ENCODE results near the gene PLEKHA7. TPM values are rescaled to one million over a fixed set of nuclear protein-coding genes. Genes with fewer than 3 reads are reported as not detected.

The PLEKHA7 gene
- total RNA-seq, 1 donor from 2014 or later: 9.5 TPM

DNA sequence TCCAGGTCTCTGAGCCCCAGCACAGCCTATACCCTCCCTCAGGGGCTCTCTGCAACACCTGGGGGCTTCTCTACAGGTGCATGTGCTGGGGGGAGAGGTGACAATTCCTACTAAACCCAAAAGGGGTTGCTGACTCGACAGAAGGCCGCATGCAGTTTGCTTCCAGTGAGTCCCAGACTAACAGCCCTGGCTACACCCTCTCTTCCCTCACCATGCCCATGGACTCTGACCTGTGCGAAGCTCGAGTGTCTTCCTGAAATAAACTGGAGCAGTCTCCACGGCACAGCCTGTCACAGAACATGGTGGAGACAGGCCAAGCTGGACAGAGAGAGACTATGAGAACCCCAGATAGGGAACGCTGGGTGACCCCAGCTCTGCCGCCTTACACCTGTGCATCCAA is 16.6 kb downstream of the PLEKHA7 start:
- intact Hi-C loops (cut with DNase I): no loop called here
- TF ChIP-seq, protein P1, sequence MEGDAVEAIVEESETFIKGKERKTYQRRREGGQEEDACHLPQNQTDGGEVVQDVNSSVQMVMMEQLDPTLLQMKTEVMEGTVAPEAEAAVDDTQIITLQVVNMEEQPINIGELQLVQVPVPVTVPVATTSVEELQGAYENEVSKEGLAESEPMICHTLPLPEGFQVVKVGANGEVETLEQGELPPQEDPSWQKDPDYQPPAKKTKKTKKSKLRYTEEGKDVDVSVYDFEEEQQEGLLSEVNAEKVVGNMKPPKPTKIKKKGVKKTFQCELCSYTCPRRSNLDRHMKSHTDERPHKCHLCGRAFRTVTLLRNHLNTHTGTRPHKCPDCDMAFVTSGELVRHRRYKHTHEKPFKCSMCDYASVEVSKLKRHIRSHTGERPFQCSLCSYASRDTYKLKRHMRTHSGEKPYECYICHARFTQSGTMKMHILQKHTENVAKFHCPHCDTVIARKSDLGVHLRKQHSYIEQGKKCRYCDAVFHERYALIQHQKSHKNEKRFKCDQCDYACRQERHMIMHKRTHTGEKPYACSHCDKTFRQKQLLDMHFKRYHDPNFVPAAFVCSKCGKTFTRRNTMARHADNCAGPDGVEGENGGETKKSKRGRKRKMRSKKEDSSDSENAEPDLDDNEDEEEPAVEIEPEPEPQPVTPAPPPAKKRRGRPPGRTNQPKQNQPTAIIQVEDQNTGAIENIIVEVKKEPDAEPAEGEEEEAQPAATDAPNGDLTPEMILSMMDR (IDR thresholded peaks at IDR 0.05): no peak
- H3K27me3 ChIP-seq: no peaks in the 10 kb centered on the region
- H3K9me3 ChIP-seq: no peaks in the 10 kb centered on the region
- no peaks in the 10 kb centered on the region for H3K4me1 ChIP-seq
- no peaks in the 10 kb centered on the region for H3K36me3 ChIP-seq
- no peak overlapping the region for H3K4me3 ChIP-seq
- DNase-seq (ENCODE audit: low spot score in 2 of 2): no peak
- no peak overlapping the region for H3K27ac ChIP-seq

DNA sequence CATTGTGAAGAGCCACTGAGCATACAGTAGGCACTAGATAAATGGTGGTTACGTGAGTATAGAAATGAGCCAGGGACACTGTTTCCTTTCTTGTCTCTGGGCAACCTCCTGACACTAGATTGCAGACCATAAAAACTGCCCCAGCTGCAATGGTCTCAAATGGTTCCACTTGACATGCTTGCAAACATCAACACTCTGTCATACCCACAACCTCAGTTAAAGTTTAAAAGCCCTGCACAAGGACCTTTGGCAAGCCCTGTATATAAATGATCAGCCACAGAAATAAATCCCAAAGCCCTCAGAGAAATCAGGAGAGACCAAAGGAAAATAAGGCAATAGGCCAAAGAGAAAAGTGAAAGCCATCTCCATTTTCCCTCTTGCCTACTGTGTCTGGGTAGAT is 20.7 kb downstream of the PLEKHA7 start:
- Histone ChIP-seq H3K9me3 (no peaks in the 10 kb centered on the region), H3K27me3 (no peaks in the 10 kb centered on the region), H3K4me3 (no peak overlapping the region), H3K27ac (no peak overlapping the region), H3K36me3 (no peaks in the 10 kb centered on the region), H3K4me1 (no peaks in the 10 kb centered on the region)
- intact Hi-C loops (cut with DNase I): no loop called here
- TF ChIP-seq, protein P1 (IDR thresholded peaks at IDR 0.05): no peak
- DNase-seq (ENCODE audit: low spot score in 2 of 2): no peak

DNA sequence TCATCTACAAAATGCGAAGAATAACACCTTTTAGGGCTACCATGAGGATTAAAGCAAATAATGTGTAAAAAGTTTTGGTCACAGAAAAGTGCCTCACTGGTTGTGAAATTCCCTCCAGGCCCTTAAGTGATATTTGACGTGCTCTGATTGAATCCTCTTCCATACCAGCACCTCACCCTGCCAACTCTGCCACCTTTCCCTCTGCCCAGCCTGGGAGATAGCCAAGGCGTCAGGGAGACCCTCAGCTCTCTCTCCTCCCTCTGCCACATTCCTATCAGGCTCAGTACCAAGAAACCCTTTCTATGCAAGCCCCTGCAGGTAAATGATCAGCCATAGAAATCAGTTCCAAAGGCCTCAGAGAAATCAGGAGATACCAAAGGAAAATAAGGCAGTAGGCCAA is 21.4 kb downstream of the PLEKHA7 start:
- no peaks in the 10 kb centered on the region for H3K27me3 ChIP-seq
- H3K4me3 ChIP-seq: no peak overlapping the region
- H3K27ac ChIP-seq: no peak overlapping the region
- no peaks in the 10 kb centered on the region for H3K36me3 ChIP-seq
- TF ChIP-seq, protein P1 (IDR thresholded peaks at IDR 0.05): no peak
- no peak for DNase-seq (ENCODE audit: low spot score in 2 of 2)
- no peaks in the 10 kb centered on the region for H3K9me3 ChIP-seq
- intact Hi-C loops (cut with DNase I): no loop called here
- no peaks in the 10 kb centered on the region for H3K4me1 ChIP-seq

DNA sequence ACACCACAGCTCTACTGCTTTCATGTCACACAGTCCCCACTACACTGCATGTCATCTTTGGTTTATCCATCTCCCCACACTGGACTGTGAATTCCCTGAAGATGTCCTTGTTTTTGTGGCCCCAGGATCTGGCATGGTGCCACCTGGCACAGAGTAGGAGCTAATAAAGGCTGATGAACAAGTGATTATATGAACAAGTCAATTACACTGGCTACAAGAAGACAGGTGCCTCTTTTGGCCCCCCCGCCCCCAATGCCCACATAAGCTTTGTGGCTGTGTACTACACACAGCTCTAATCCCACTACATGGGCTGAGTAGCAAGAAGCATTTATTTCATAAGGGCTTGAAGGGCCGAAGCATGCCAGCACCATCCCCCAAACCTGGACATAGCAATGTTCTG is 24.7 kb downstream of the PLEKHA7 start:
- no peaks in the 10 kb centered on the region for H3K9me3 ChIP-seq
- intact Hi-C loops (cut with DNase I): no loop called here
- TF ChIP-seq, protein P1 (IDR thresholded peaks at IDR 0.05): no peak
- no peaks in the 10 kb centered on the region for H3K4me1 ChIP-seq
- H3K27ac ChIP-seq: no peak overlapping the region
- H3K27me3 ChIP-seq: no peaks in the 10 kb centered on the region
- DNase-seq (ENCODE audit: low spot score in 2 of 2): no peak
- no peak overlapping the region for H3K4me3 ChIP-seq
- H3K36me3 ChIP-seq: no peaks in the 10 kb centered on the region

DNA sequence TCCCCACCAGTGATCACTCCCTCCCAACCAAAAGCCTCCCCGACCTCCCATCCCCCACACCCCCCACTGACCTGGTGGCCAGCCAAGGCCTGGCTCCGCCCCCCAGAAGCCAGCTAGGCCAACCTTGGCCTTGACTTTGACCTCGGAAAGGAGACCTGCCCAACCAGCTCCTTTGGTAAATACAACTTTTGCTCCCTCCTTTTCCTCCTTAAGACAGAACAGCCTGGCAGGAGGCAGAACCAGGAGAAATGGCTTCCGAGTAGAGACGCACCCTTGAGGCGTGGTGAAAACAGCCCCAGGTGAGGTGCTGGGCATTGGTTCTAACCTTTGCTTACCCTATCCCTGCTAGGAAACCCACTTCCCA is 27.0 kb downstream of the PLEKHA7 start:
- TF ChIP-seq, protein P1 (IDR thresholded peaks at IDR 0.05): no peak
- DNase-seq (ENCODE audit: low spot score in 2 of 2): no peak
- Histone ChIP-seq H3K27me3 (no peaks in the 10 kb centered on the region), H3K4me3 (no peak overlapping the region), H3K27ac (peak overlapping the region in 1 of 2 donors; percentile 3), H3K36me3 (no peaks in the 10 kb centered on the region), H3K4me1 (no peaks in the 10 kb centered on the region), H3K9me3 (no peaks in the 10 kb centered on the region)
- intact Hi-C loops (cut with DNase I): no loop called here

Data from ascending aorta (tissue), 2 donors.